GF-D8 (cell line): ENCODE results near the gene SPATA7.

Experiments
- DNase-seq: peaks from one replicate; lab custom pipeline; 2025; lab: John Stamatoyannopoulos, UW

SPATA7 gene

DNA sequence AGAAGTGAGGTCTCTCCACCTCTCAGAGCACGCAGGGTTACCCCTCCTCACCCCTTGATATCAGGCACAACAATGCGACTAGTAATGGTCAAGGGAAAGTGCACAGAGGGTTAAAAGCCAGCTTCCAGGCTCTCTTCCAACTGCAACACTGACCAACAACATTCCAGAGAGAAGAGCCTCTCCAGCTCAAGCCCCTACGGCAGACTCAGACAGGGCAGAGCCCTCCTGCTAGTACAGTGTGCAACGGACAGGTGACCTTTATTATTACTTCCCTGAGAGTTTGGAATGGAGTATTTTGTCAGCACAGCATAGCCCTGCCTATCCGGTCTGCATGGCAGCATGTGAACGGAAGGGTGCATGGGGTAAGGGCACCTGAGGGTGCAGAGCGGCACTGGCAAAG is 96.3 kb downstream of the SPATA7 start:
- DNase-seq, result no peak

GRCh38 chr14:88482524-88482923 is 97.1 kb downstream of the SPATA7 start:
- DNase-seq, result no peak
